HG03571 (cell line): ENCODE data around the gene PRKCD.

ENCODE experiments used
- ATAC-seq: cut with Tn5 transposase; IDR thresholded peaks from one replicate; pipeline ENCODE4 v1.9.1; 2021; ENCODE audit not compliant: unreplicated experiment

Gene PRKCD

DNA sequence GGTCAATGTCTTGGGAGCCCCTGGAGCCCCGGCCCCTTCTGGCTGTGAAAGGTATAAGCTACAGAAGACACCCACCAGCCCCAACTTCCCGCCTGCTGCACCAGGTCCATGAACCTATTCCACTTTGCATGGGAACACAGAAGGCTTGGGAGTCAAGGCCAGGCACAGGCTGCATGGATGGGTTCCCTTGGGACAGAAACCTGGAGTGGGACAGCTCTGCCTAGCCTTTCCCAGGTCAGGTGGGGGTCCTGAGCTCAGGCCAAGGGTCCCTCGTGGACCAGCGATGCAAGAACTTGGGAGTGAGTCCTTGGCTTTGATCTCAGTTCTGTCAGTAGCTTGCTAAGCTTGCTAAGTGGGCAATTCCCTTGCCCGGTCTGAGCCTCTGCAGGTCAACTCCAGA lies 69.8 kb downstream of the PRKCD start:
- ATAC-seq = no peak

DNA sequence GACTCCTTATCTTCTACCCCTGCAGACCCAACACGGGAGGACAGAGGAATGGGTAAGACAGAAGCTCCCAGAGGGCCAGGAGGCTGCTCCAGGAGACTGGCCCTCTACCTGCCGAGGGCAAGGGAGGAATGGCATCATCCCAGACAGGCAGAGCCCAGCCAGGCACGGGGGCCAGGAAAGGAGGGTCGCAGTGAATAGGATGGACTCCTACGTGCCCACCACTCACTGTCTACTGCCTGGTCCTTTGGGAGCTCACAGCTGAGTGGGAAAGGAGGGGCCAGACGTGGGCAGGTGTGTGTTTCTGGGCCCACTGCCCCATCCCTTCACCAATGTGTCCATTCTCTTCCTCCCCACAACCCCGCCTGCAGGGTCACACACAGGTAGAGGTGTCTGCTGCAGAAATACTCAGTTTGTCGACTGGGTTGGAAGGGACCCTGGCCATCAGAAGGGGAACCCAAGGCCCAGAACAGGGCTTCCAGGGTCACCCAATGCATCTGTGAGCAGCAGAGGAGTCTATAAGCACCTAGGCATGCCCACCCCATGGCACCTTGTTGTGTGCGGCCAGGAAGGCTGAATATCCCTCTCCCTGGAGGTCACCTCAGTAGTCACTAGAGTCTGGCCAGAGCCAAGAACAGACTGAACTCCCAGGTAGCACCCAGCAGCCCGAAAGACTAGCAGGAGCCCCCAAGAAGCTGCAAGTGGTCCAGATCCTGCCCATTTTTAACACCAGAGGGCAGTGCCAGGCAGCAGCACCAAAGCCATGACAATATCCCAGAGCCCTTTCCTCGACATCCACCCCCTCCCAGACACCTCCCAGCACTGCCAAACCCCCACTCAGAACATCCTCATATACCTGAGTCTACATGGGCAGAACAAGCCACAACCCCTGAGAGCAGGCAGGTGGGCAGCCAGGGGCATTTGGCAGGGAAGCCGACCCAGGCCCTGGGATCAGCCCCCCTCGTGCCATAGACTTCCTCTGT lies 70.8 kb downstream of the PRKCD start:
- no peak for ATAC-seq

DNA sequence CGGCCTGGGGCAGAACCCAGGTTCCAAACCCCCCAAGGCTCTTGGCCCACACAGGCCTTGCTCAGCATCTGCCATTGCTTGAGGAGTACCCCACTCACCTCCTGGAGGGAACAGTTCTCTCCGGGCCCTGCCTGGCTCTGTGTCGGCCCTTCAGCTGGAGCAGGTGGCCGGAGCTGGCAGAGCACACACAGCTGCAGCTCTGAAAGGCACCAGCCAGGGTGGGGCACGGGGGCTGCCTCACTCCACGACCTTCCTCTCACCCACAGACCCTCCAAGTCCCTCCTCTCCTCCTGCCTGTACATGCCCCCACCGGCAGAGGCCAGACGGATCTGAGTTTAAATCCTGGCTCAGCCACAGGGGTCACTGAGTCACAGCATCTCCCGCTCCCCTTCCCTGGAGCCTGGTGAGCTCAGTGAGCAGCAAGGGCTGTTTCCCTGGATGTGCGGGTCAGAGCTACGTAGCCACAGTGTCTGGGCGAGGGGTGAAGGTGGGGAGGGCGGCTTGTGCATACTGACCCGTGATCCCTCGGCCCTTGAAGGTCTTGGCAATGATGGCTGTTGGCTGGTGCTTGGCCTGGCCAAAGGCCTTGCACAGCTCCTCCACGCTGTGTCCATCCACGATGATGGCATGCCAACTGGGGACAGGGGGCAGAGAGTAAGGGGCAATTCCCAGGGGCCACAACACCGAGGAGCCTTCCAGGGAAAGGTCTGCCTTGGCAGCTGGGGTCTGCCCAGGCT lies 71.8 kb downstream of the PRKCD start:
- ATAC-seq = no peak

DNA sequence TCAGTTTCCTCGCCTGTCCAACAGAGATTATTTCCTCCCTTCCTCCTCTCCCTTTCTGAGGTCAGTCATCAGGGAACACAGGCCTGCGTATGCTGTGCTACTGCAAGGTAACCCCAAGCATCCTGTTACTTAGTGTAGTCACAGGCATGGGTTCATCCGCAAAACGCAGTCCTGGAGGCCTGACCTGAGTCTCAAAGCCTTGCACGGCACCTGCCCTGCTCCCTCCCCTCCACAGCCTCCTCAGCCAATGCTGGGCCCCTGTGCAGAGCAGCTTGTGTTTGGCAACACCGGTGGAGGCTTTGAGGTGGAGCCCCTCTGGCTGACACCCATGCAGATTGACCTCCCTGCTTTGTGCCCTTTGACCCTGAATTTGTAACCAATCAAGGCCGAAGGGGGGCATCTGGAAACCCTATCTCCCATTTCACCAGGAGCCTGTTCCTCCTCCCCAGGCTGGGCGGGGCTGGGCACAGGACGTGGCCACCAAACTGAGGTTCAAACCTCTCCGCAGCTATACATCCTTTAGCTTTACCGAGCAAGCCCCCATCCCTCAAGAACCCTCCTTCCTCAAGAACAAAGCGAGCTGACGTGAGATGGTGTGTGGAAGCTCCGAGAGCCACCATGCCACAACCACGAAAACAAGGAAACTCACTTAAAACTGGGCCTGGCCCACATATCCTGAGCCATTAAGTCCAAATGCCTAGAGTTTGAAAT lies 73.3 kb downstream of the PRKCD start:
- no peak for ATAC-seq

DNA sequence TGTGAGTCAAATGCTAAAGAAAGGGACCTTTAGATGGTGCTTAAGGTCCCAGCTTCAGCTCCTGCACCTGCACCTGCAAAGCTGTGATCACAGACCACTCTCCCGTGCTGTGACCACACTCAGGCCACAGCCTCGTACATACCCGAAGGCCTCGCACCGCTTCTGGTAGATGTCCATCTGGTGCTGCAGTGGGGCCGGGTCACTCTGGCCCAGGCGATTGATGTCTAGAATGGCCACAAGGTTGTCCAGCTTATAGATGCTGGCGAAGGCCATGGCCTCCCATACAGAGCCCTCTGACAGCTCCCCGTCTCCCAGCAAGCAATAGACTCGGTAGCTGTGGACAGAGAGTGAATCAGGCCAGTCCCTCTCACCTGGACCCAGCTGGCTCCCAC lies 73.8 kb downstream of the PRKCD start:
- no peak for ATAC-seq

DNA sequence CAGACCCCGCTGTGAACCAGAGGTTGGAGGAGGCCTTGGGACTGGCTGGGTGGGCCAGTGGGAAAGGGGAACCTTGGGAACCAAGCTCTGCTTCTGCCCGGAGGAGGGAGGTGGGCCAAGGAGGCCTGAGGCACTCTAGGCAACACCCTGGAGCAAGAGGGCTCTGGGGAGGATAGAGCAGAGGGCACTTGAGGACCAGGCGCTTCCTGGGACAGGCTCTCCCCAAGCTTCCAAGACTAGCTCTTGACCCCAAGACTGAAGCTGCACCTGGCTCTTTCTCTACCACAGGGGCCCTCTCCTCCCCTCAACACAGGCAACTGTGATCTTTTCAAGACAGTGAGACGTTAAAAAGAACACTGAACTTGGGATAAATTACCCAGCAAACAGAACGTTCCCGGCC lies 74.5 kb downstream of the PRKCD start:
- no peak for ATAC-seq

DNA sequence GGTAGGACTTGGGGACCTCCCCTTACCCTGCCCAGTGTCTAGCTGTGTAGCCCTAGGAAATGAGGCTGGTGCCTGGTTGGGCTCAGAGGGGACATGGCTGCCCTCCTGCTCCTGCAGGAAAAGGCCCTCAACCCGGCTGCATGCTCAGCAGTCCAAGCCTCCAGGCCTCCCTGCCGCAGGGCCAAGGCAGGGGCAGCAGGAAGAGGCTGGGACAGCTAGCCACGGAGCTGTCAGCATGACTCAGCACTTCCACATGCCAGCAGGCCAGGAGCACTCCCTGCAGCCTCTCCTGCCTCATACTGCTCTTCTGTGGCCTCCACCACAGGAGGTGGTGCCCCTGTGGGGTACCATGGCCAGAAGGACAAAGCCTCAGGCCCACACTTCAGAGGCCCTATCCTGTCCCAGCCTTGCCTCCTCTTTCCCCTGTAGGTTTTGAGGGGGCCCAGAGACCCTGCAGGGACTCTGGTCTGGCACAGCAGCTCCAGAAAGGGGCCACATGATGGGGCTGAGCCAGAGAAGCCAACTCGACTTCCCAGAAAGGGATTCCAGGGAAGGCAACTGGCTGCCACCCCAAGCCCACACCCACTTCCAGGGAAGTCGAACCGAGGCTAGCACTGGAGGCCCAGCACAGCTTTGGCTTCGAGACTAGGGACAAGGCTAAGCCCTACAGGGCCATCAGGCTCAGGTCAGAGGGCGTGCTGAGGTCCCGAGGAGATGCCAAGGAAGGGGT lies 75.3 kb downstream of the PRKCD start:
- no peak for ATAC-seq

DNA sequence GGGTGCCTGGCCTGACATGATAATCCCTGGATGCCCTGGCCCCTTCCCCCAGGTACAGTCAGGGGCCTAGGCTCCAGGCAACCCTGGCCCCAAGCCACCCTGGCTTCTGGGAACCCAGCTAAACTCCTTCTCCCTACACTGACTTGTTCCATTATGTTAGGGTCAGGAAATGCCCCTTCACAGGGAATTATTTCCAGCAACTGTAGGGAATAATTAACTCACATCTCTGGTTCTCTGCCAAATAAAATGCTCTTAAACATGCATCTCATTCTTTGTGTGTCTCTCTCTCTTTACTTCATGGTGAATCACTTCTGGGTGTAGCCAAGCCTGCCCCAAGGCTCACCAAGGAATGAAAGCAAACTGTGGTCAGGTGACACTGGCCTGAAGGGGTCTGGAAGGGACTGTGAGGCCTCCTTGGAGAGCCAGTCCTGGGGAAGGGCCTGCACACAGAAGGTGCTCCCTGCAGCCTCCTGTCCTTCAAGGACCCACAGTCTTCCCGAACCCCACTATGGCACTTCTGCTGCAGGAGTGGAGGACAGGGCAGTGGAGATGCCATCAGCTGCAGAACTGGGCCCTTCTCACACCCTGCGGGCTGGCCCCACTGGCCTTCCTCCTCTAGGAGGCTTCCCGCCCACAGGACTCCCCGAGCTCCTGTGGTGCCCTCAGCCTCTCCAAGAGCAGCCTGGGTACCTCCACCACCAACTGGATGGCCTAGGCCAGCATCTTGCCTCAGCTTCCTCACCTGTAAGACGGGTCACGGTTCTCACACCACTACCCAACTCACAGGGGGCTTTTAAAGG lies 77.2 kb downstream of the PRKCD start:
- ATAC-seq = no peak

DNA sequence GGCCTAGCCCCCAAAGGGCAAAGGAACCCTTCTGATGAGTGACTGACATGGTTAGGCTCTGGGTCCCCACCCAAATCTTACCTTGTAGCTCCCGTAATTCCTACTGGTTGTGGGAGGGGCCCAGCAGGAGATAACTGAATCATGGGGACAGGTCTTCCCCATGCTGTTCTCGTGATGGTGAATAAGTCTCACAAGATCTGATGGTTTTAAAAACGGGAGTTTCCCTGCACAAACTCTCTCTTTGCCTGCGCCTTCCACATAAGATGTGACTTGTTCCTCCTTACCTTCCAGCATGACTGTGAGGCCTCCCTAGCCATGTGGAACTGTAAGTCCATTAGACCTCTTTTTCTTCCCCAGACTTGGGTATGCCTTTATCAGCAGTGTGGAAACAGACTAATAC lies 77.9 kb downstream of the PRKCD start:
- no peak for ATAC-seq

DNA sequence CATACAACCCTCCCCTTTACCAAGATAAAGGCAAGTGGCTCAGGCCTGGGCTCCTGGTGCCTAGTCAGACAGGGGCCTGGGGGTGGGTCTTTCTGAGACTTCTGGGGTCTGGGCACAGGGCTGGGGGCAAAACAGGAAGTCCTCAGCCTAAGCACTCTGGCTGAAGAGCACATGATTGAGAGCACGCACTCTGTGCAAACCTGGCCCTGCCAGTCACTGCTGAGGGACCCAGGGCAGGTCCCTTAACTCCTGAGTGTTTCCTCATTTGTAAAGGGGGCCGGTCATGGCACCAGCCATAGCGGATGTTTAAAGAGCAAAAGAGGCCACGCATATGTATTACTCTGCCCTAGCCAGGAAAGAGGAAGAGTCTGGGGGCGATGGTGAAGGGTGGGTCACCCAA lies 78.8 kb downstream of the PRKCD start:
- ATAC-seq = no peak

DNA sequence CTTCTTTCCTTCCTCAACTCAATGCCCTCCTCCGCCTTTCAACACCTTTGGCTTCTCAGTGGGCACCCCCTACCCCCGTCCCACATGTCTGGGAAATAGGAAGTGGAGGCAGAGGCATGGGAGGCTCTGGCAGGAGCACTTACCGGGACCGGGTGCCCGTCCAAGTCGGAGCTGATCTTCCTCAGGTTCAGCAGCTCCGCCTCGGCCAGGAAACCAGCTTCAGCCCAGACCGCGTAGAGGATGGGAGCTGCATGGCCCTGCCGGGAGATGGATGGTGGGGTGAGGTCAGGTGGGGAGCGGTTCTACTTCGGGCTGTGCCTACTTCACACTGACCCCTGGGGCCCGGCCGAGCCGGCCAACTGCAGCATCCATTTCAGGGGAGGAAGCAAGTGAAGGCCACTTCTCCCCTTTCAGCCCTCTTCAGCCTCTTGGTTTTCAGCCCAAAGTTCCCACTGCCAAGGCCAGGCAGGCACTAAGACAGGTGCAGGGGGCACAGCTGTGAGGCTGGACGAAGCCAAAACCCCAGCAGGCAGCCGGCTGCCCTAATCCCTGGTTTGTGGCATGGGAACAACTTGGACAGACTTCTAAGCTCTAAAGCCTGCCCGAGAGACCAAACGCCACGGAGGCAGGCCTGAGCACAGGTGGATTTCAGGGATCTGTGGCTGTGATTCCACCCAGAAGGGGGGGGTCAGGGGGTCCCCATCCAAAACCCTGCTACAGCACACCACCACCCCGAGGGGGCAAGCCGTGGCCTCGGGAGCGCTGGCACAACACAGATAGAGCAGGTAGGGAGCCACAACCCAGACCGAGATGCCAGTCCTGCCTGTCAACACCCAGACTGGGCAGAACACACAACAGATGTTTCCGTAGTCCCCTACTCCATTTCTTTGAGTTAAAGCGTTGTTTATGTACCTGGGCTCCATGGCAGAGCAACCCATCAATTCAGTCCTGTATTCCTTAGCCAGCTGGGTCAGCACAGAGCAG lies 80.3 kb downstream of the PRKCD start:
- no peak for ATAC-seq

DNA sequence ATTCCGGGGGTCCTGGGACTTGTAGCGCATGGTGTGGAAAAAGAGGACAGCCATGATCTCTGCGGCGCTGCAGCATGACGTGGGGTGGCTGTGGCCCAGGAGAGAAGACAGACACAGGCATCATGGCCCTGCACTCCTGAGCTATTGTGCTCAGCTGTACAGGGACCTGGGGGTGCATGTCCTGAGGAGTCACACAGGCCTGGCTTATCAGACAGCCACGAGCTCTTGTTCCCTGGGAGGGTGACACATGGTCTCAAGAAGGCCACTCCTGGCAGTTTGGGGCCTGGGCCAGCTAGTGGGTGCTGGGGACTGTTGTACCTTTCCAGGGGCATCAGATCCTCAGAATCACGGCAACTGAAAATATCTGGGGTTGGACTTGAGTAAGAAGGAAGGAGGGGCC lies 81.1 kb downstream of the PRKCD start:
- ATAC-seq = no peak
